PC-3 (cell line): ENCODE results near the gene AP4S1.

Source experiments
- CTCF ChIP-seq: fragments of 300-600 bp; sonication (generic); conservative IDR thresholded peaks from 2 replicates; pipeline ENCODE4 v1.5.1; 2017; ENCODE audit warnings: antibody characterized with exemption, low read depth, mild to moderate bottlenecking, low read length
- EZH2phosphoT487 ChIP-seq: fragments of 300-600 bp; sonication (generic); IDR thresholded peaks from 2 replicates; pipeline ENCODE4 v1.6.1; 2018; ENCODE audit warnings: mild to moderate bottlenecking, antibody characterized with exemption, low read length, borderline replicate concordance

GRCh38 chr14:31026450-31027235, 1.2 kb downstream of the AP4S1 start:
- no peak for TF ChIP-seq CTCF
- no peak for TF ChIP-seq EZH2phosphoT487
